Bronchial epithelial cell (primary cell): Measurements from ENCODE around the gene UVRAG. TPM values are rescaled to one million over a fixed set of nuclear protein-coding genes. Genes with fewer than 3 reads are reported as not detected.

Experiments
- DNase-seq: peaks from one replicate; pipeline ENCODE4 v3.0.0-alpha.2; 2010; ENCODE audit warnings: low read depth
- FAIRE-seq: peaks from 2 replicates; lab custom pipeline; 2011; peaks lifted over from hg19 to GRCh38; lab: Jason Lieb, UNC
- H3K27me3 ChIP-seq: 2 replicates; pipeline ENCODE4 v1.5.1; 2011; ENCODE audit warnings: low read length; ENCODE audit not compliant: control insufficient read depth, insufficient read depth
- H3K36me3 ChIP-seq: 2 replicates; pipeline ENCODE4 v1.5.1; 2011; ENCODE audit warnings: low read length; ENCODE audit not compliant: control insufficient read depth, insufficient read depth
- H3K4me3 ChIP-seq: 2 replicates; pipeline ENCODE4 v1.5.1; 2011; ENCODE audit warnings: mild to moderate bottlenecking, low read depth, low read length, control low read depth
- CTCF ChIP-seq: IDR thresholded peaks from 2 replicates; pipeline ENCODE4 v1.5.1; 2011; ENCODE audit warnings: mild to moderate bottlenecking, moderate library complexity, low read length, control low read depth, inconsistent platforms; ENCODE audit not compliant: insufficient read depth, severe bottlenecking
- total RNA-seq: library from RNA; depleted of rRNA; stranded (reverse); fragments of >200 nt; gene quantifications from 2 replicates; pipeline ENCODE4 v1.2.1, GENCODE V29; 2014

UVRAG gene
- total RNA-seq, 1 donor from 2014 or later: 11.1 TPM

- FAIRE-seq (peak; percentile 95), DNase-seq (no peak)
- H3K4me3 ChIP-seq: no peak overlapping the region
Measured at GRCh38 chr11:76157891-76158290, 342.9 kb downstream of the UVRAG start.

GRCh38 chr11:76158394-76159302 is 343.6 kb downstream of the UVRAG start:
- FAIRE-seq (no peak), DNase-seq (no peak)
- Histone ChIP-seq H3K4me3 (no peak overlapping the region), H3K36me3 (no peaks in the 10 kb centered on the region), H3K27me3 (peaks cover 5% of the 10 kb centered on the region)
- TF ChIP-seq CTCF: no peak

More at GRCh38 chr11:76157891-76158290, 342.9 kb downstream of the UVRAG start:
- no peaks in the 10 kb centered on the region for H3K36me3 ChIP-seq
- H3K27me3 ChIP-seq: peaks cover 5% of the 10 kb centered on the region
- no peak for TF ChIP-seq CTCF

GRCh38 chr11:76159303-76159937 is 344.4 kb downstream of the UVRAG start:
- no peaks in the 10 kb centered on the region for H3K36me3 ChIP-seq
- H3K27me3 ChIP-seq: peaks cover 5% of the 10 kb centered on the region
- DNase-seq (no peak), FAIRE-seq (no peak)
- TF ChIP-seq CTCF: no peak
- H3K4me3 ChIP-seq: no peak overlapping the region

GRCh38 chr11:76159983-76160661 is 345.1 kb downstream of the UVRAG start:
- no peak for FAIRE-seq

GRCh38 chr11:76160856-76161255 is 345.8 kb downstream of the UVRAG start:
- DNase-seq: no peak
- Histone ChIP-seq H3K27me3 (peaks cover 5% of the 10 kb centered on the region), H3K36me3 (no peaks in the 10 kb centered on the region), H3K4me3 (no peak overlapping the region)
- no peak for TF ChIP-seq CTCF
- FAIRE-seq: no peak

More at GRCh38 chr11:76159983-76160661, 345.1 kb downstream of the UVRAG start:
- TF ChIP-seq CTCF: no peak
- peaks cover 5% of the 10 kb centered on the region for H3K27me3 ChIP-seq
- DNase-seq: no peak
- H3K4me3 ChIP-seq: no peak overlapping the region
- H3K36me3 ChIP-seq: no peaks in the 10 kb centered on the region
